Brain microvascular endothelial cell (primary cell): ENCODE data around the gene POT1.

Experiments used
- DNase-seq: peaks from one replicate; pipeline ENCODE4 v3.0.0-alpha.2; 2020
- H3K27ac ChIP-seq: fragments of 250-450 bp; sonication (Bioruptor Pico); 2 replicates; pipeline ENCODE4 v1.5.1; 2020; ENCODE audit warnings: mild to moderate bottlenecking, moderate library complexity
- H3K27me3 ChIP-seq: fragments of 250-450 bp; sonication (Bioruptor Pico); replicated peaks from 2 replicates; pipeline ENCODE4 v1.5.1; 2020; ENCODE audit warnings: mild to moderate bottlenecking
- H3K36me3 ChIP-seq: fragments of 250-450 bp; sonication (Bioruptor Pico); replicated peaks from 2 replicates; pipeline ENCODE4 v1.5.1; 2020; ENCODE audit warnings: mild to moderate bottlenecking
- H3K4me3 ChIP-seq: 2 replicates; pipeline ENCODE4 v1.5.1; 2011; ENCODE audit warnings: low read depth, mild to moderate bottlenecking, control low read depth, low read length, moderate library complexity
- CTCF ChIP-seq: IDR thresholded peaks from 2 replicates; pipeline ENCODE4 v1.5.1; 2011; ENCODE audit warnings: low read depth, mild to moderate bottlenecking, moderate library complexity, low read length, control low read depth, inconsistent platforms; ENCODE audit errors: missing control alignments
- in situ Hi-C: cut with HindIII; loops from 2 replicates; pipeline ENCODE4 v1.10.0; 2017; ENCODE audit warnings: low sequenced_read_pairs, low pct_ligation_motif_present

The POT1 gene

DNA sequence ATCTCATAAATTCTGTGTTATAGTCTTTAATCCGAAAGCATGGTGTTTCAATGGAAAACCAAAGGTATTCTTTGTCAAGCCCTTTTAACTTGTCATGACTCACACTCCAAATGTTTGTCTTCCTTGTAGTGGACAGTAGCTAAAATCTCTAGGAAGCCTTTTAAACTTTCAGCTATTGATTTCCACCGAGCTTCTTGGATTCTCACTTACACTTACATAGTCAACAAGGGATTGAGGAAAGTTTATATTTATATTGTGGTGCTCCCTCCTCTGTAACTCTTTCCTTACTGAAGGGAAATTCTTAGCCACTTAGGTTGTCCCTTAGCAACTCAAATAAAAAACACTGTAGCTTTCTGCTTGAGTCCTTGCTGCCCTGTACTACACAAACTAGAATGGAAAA is 132.9 kb downstream of the POT1 start:
- no peak overlapping the region for H3K27ac ChIP-seq
- H3K36me3 ChIP-seq: no peaks in the 10 kb centered on the region
- H3K4me3 ChIP-seq: no peak overlapping the region
- no peaks in the 10 kb centered on the region for H3K27me3 ChIP-seq
- no peak for TF ChIP-seq CTCF
- DNase-seq: no peak
- in situ Hi-C loops: no loop called here

DNA sequence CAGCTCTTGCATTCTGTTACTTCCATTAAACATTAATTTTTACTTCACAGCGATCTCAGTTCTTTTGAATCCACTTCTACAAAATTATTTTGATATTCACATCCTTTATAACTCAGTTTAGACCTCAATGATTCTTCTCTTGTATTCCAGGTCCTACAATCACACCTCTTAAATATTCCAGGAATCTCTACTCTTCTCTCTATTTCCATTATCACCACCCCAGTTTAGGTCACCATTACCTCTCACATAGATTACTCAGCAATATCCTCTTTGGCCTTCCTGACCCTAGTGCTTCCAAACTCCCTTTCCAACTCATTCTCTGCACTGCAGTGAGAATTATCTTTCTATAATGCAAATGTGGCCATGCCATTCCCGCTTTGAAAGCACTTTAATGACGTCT is 136.9 kb downstream of the POT1 start:
- in situ Hi-C loops: no loop called here
- no peak overlapping the region for H3K27ac ChIP-seq
- no peak for DNase-seq
- H3K36me3 ChIP-seq: no peaks in the 10 kb centered on the region
- H3K27me3 ChIP-seq: no peaks in the 10 kb centered on the region
- no peak for TF ChIP-seq CTCF
- H3K4me3 ChIP-seq: no peak overlapping the region

DNA sequence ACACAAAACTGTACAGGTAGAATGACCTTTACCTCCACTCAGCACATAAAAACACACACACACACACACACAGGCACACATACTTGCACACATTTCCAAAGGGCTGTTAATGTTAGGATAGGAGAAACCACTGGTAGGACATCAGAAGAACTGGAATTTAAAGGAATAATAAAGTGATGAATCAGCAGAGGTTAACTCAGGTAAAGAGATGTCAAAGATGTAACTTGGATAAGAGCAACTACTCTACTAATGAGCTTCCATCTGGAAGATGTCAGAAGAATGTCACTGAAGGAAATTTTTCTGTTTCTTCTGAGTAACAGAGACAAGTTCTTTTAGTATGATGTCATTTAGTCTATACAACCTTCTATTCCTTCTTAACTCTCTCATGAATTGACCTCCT is 137.6 kb downstream of the POT1 start:
- no peak for DNase-seq
- H3K27me3 ChIP-seq: no peaks in the 10 kb centered on the region
- H3K27ac ChIP-seq: no peak overlapping the region
- no peak overlapping the region for H3K4me3 ChIP-seq
- in situ Hi-C loops: no loop called here
- TF ChIP-seq CTCF: no peak
- no peaks in the 10 kb centered on the region for H3K36me3 ChIP-seq

- no peak for TF ChIP-seq CTCF
- Histone ChIP-seq H3K27me3 (no peaks in the 10 kb centered on the region), H3K27ac (no peak overlapping the region), H3K4me3 (no peak overlapping the region), H3K36me3 (no peaks in the 10 kb centered on the region)
- DNase-seq: no peak
- in situ Hi-C loops: no loop called here
Measured at GRCh38 chr7:124791426-124791825, 138.2 kb downstream of the POT1 start.

- no peak overlapping the region for H3K27ac ChIP-seq
- in situ Hi-C loops: no loop called here
- DNase-seq: no peak
- H3K4me3 ChIP-seq: no peak overlapping the region
- no peak for TF ChIP-seq CTCF
- no peaks in the 10 kb centered on the region for H3K27me3 ChIP-seq
- H3K36me3 ChIP-seq: no peaks in the 10 kb centered on the region
Measured at GRCh38 chr7:124790645-124791044, 139.0 kb downstream of the POT1 start.

- TF ChIP-seq CTCF: no peak
- H3K36me3 ChIP-seq: no peaks in the 10 kb centered on the region
- no peak overlapping the region for H3K27ac ChIP-seq
- H3K4me3 ChIP-seq: no peak overlapping the region
- H3K27me3 ChIP-seq: no peaks in the 10 kb centered on the region
- no peak for DNase-seq
- in situ Hi-C loops: no loop called here
Measured at GRCh38 chr7:124785994-124786393, 143.6 kb downstream of the POT1 start.
